Activated T-helper 17 cell treated with anti-CD3 and anti-CD28 coated beads, Interleukin-2, amount 50 U/mL, for 72 hours (primary cell): ENCODE results near the gene APBB3. TPM values are rescaled to one million over a fixed set of nuclear protein-coding genes. Genes with fewer than 3 reads are reported as not detected.

Experiments used
- ATAC-seq: fragments of 150-1000 bp; cut with Tn5 transposase; replicated peaks from 2 replicates; pipeline ENCODE4 v1.10.0; 2021; ENCODE audit warnings: mild to moderate bottlenecking, moderate library complexity
- H3K27ac Mint-ChIP-seq: one replicate; pipeline ENCODE4 v1.8.0; 2022; ENCODE audit warnings: mixed read lengths
- H3K27me3 Mint-ChIP-seq: one replicate; pipeline ENCODE4 v1.8.0; 2022; ENCODE audit warnings: mixed read lengths
- H3K36me3 Mint-ChIP-seq: one replicate; pipeline ENCODE4 v1.8.0; 2022; ENCODE audit warnings: low read depth, mild to moderate bottlenecking, mixed read lengths
- H3K4me1 Mint-ChIP-seq: one replicate; pipeline ENCODE4 v1.8.0; 2022; ENCODE audit warnings: mixed read lengths
- H3K4me3 Mint-ChIP-seq: one replicate; pipeline ENCODE4 v1.8.0; 2022; ENCODE audit warnings: mild to moderate bottlenecking, mixed read lengths
- H3K9me3 Mint-ChIP-seq: one replicate; pipeline ENCODE4 v1.8.0; 2022; ENCODE audit warnings: mixed read lengths
- total RNA-seq, 2 donors: library from RNA; stranded (reverse); gene quantifications; one replicate each; pipeline ENCODE4 v1.2.3, GENCODE V29; 2022

Gene APBB3
- total RNA-seq, 2 donors from 2014 or later, result 20.5 to 56.6 TPM

- no peak for ATAC-seq
- Mint-ChIP-seq H3K4me3 (no peak overlapping the region), H3K4me1 (peaks cover 36% of the 10 kb centered on the region), H3K27ac (no peak overlapping the region), H3K9me3 (no peaks in the 10 kb centered on the region), H3K27me3 (no peaks in the 10 kb centered on the region), H3K36me3 (peaks cover 77% of the 10 kb centered on the region)
Measured at GRCh38 chr5:140551872-140552271, 12.5 kb downstream of the APBB3 start.

- no peak for ATAC-seq
- Mint-ChIP-seq H3K27me3 (no peaks in the 10 kb centered on the region), H3K27ac (peak overlapping the region; percentile 91), H3K9me3 (no peaks in the 10 kb centered on the region), H3K4me3 (no peak overlapping the region), H3K36me3 (peaks cover 64% of the 10 kb centered on the region), H3K4me1 (peaks cover 23% of the 10 kb centered on the region)
Measured at GRCh38 chr5:140550147-140551079, 14.0 kb downstream of the APBB3 start.

- Mint-ChIP-seq H3K4me1 (peaks cover 17% of the 10 kb centered on the region), H3K9me3 (no peaks in the 10 kb centered on the region), H3K4me3 (peak overlapping the region; percentile 82), H3K27me3 (no peaks in the 10 kb centered on the region), H3K36me3 (peaks cover 60% of the 10 kb centered on the region), H3K27ac (peak overlapping the region; percentile 91)
- ATAC-seq, result no peak
Measured at GRCh38 chr5:140549237-140550144, 14.9 kb downstream of the APBB3 start.

- ATAC-seq, result no peak
Measured at GRCh38 chr5:140548791-140549190, 15.6 kb downstream of the APBB3 start.

GRCh38 chr5:140548300-140548688 is 16.1 kb downstream of the APBB3 start:
- peaks cover 60% of the 10 kb centered on the region for H3K36me3 Mint-ChIP-seq
- no peaks in the 10 kb centered on the region for H3K9me3 Mint-ChIP-seq
- peaks cover 5% of the 10 kb centered on the region for H3K4me1 Mint-ChIP-seq
- H3K27ac Mint-ChIP-seq, result peak overlapping the region; percentile 91
- no peak for ATAC-seq
- H3K27me3 Mint-ChIP-seq, result no peaks in the 10 kb centered on the region
- H3K4me3 Mint-ChIP-seq, result peak overlapping the region; percentile 82

More at GRCh38 chr5:140548791-140549190, 15.6 kb downstream of the APBB3 start:
- no peaks in the 10 kb centered on the region for H3K27me3 Mint-ChIP-seq
- peak overlapping the region; percentile 82 for H3K4me3 Mint-ChIP-seq
- H3K36me3 Mint-ChIP-seq, result peaks cover 60% of the 10 kb centered on the region
- H3K27ac Mint-ChIP-seq, result peak overlapping the region; percentile 91
- no peaks in the 10 kb centered on the region for H3K9me3 Mint-ChIP-seq
- H3K4me1 Mint-ChIP-seq, result peaks cover 10% of the 10 kb centered on the region

GRCh38 chr5:140547508-140548299 is 16.7 kb downstream of the APBB3 start, which contains the start of gene EIF4EBP3:
Gene EIF4EBP3, plus strand, starts transcription at chr5:140547662. Its CDS starts 76 bp downstream, at chr5:140547738.
- H3K4me1 Mint-ChIP-seq, result no peaks in the 10 kb centered on the region
- H3K4me3 Mint-ChIP-seq, result peak within 1 kb of the TSS; percentile 82
- no peaks in the 10 kb centered on the region for H3K9me3 Mint-ChIP-seq
- ATAC-seq, result peak; percentile 99
- no peaks in the 10 kb centered on the region for H3K27me3 Mint-ChIP-seq
- H3K36me3 Mint-ChIP-seq, result peaks cover 58% of the 10 kb centered on the region
- H3K27ac Mint-ChIP-seq, result peak within 1 kb of the TSS; percentile 91

GRCh38 chr5:140546851-140547507 is 17.4 kb downstream of the APBB3 start:
- peak overlapping the region; percentile 82 for H3K4me3 Mint-ChIP-seq
- no peaks in the 10 kb centered on the region for H3K4me1 Mint-ChIP-seq
- no peak for ATAC-seq
- H3K27ac Mint-ChIP-seq, result peak overlapping the region; percentile 91
- H3K9me3 Mint-ChIP-seq, result no peaks in the 10 kb centered on the region
- H3K36me3 Mint-ChIP-seq, result peaks cover 58% of the 10 kb centered on the region
- no peaks in the 10 kb centered on the region for H3K27me3 Mint-ChIP-seq

GRCh38 chr5:140545606-140546005 is 18.8 kb downstream of the APBB3 start:
- Mint-ChIP-seq H3K4me3 (no peak overlapping the region), H3K4me1 (no peaks in the 10 kb centered on the region), H3K36me3 (peaks cover 58% of the 10 kb centered on the region), H3K27ac (no peak overlapping the region), H3K27me3 (no peaks in the 10 kb centered on the region), H3K9me3 (no peaks in the 10 kb centered on the region)
- ATAC-seq, result no peak

- no peaks in the 10 kb centered on the region for H3K27me3 Mint-ChIP-seq
- no peak for ATAC-seq
- no peaks in the 10 kb centered on the region for H3K9me3 Mint-ChIP-seq
- H3K27ac Mint-ChIP-seq, result no peak overlapping the region
- peaks cover 58% of the 10 kb centered on the region for H3K36me3 Mint-ChIP-seq
- no peaks in the 10 kb centered on the region for H3K4me1 Mint-ChIP-seq
- no peak overlapping the region for H3K4me3 Mint-ChIP-seq
Measured at GRCh38 chr5:140544986-140545385, 19.4 kb downstream of the APBB3 start.

- Mint-ChIP-seq H3K27ac (no peak overlapping the region), H3K36me3 (peaks cover 69% of the 10 kb centered on the region), H3K4me3 (no peak overlapping the region), H3K9me3 (no peaks in the 10 kb centered on the region), H3K27me3 (no peaks in the 10 kb centered on the region), H3K4me1 (no peaks in the 10 kb centered on the region)
- ATAC-seq, result no peak
Measured at GRCh38 chr5:140542972-140543371, 21.4 kb downstream of the APBB3 start.

GRCh38 chr5:140540227-140540626 is 24.2 kb downstream of the APBB3 start:
- no peaks in the 10 kb centered on the region for H3K4me1 Mint-ChIP-seq
- peaks cover 95% of the 10 kb centered on the region for H3K36me3 Mint-ChIP-seq
- no peak for ATAC-seq
- no peaks in the 10 kb centered on the region for H3K27me3 Mint-ChIP-seq
- no peaks in the 10 kb centered on the region for H3K9me3 Mint-ChIP-seq
- no peak overlapping the region for H3K27ac Mint-ChIP-seq
- no peak overlapping the region for H3K4me3 Mint-ChIP-seq

- Mint-ChIP-seq H3K36me3 (peaks cover 66% of the 10 kb centered on the region), H3K27ac (peak overlapping the region; percentile 65), H3K4me3 (no peak overlapping the region), H3K4me1 (no peaks in the 10 kb centered on the region), H3K9me3 (no peaks in the 10 kb centered on the region), H3K27me3 (no peaks in the 10 kb centered on the region)
- no peak for ATAC-seq
Measured at GRCh38 chr5:140524003-140524402, 40.4 kb downstream of the APBB3 start.

GRCh38 chr5:140513124-140513523 is 51.3 kb downstream of the APBB3 start:
- H3K4me1 Mint-ChIP-seq, result no peaks in the 10 kb centered on the region
- no peaks in the 10 kb centered on the region for H3K27me3 Mint-ChIP-seq
- H3K9me3 Mint-ChIP-seq, result no peaks in the 10 kb centered on the region
- H3K27ac Mint-ChIP-seq, result no peak overlapping the region
- H3K36me3 Mint-ChIP-seq, result peaks cover 82% of the 10 kb centered on the region
- no peak overlapping the region for H3K4me3 Mint-ChIP-seq
- no peak for ATAC-seq
